Heart right ventricle (tissue), 16 donors: Measurements from ENCODE around the gene LIN9. TPM values are rescaled to one million over a fixed set of nuclear protein-coding genes. Genes with fewer than 3 reads are reported as not detected.

ENCODE experiments used
- ATAC-seq, 8 donors: fragments of 200-7000 bp; cut with Tn5 transposase; one replicate each; pipeline ENCODE4 v1.9.1; 2020; ENCODE audit warnings: mild to moderate bottlenecking in 8 of 8, moderate library complexity in 8 of 8, moderate number of reproducible peaks in 1 of 8
- DNase-seq, 2 donors: peaks; one replicate each; pipeline ENCODE4 v3.0.0-alpha.2; 2020
- H3K27ac ChIP-seq, 10 donors: fragments of 200-600 bp; sonication (generic) in 2 of 10; one replicate each; pipeline versions ENCODE4 v1.5.0 to v1.8.0; 2020 to 2022; ENCODE audit warnings: mild to moderate bottlenecking in 3 of 10
- H3K27me3 ChIP-seq, 7 donors: fragments of 200-600 bp; one replicate each; pipeline ENCODE4 v1.8.0; 2021 to 2022; ENCODE audit warnings: mild to moderate bottlenecking in 2 of 7
- H3K36me3 ChIP-seq, 9 donors: fragments of 200-600 bp; sonication (generic) in 1 of 9; one replicate each; pipeline versions ENCODE4 v1.5.0 to v1.8.0; 2020 to 2022; ENCODE audit warnings: mild to moderate bottlenecking in 2 of 9
- H3K4me1 ChIP-seq, 9 donors: fragments of 200-600 bp; sonication (generic) in 1 of 9; one replicate each; pipeline versions ENCODE4 v1.5.0 to v1.8.0; 2020 to 2022; ENCODE audit warnings: mild to moderate bottlenecking in 4 of 9
- H3K4me3 ChIP-seq, 10 donors: fragments of 200-600 bp; sonication (generic) in 2 of 10; one replicate each; pipeline versions ENCODE4 v1.5.0 to v1.8.0; 2020 to 2022; ENCODE audit warnings: mild to moderate bottlenecking in 7 of 10, moderate library complexity in 2 of 10
- H3K9me3 ChIP-seq, 11 donors: fragments of 200-600 bp in 10 of 11; sonication (generic) in 2 of 11; one replicate each; pipeline versions ENCODE4 v1.5.0 to v1.8.0; 2013 to 2022; ENCODE audit warnings: mild to moderate bottlenecking in 2 of 11, control low read depth in 1 of 11, moderate library complexity in 1 of 11
- CTCF ChIP-seq, 9 donors: fragments of 200-600 bp; sonication (generic) in 2 of 9; IDR thresholded peaks; one replicate each; pipeline versions ENCODE4 v1.5.0 to v1.8.0; 2021 to 2022; ENCODE audit warnings: antibody characterized with exemption in 9 of 9, mild to moderate bottlenecking in 5 of 9, moderate library complexity in 1 of 9
- WGBS, 2 donors: extraction: QIAGEN DNeasy Blood & Tissue Kit; methylation state at CpG; one replicate each; pipeline ENCODE4 v1.1.7; 2013; ENCODE audit warnings: inconsistent platforms in 1 of 2; 5-methylcytosine and 5-hydroxymethylcytosine counted together
- intact Hi-C, 10 donors: fragments of 100-400 bp; cut with DNase I; formaldehyde crosslinking; loops; one replicate each; pipeline versions ENCODE4 v1.11.1 to v1.14.2; 2022
- polyA plus RNA-seq, 2 donors: library from polyadenylated mRNA; stranded (reverse); fragments of 200-250 nt; gene quantifications; one replicate each; pipeline ENCODE4 v1.2.3, GENCODE V29; 2013
- total RNA-seq, 10 donors: library from RNA; stranded (reverse); fragmentation: NEBNext Ultra II Directional in 3 of 10; extraction: Animal tissue kit (Norgen Biotek cat#: 25700) in 3 of 10; gene quantifications; one replicate each; pipeline versions ENCODE4 v1.2.1 to v1.2.4, GENCODE V29; 2021 to 2023
- donor health status: Arrhythmogenic right ventricular cardiomyopathy.
- donor health status: ischemic (EF 13 %, LVEDD 7.1; RV severe dilation, severe dysfunction).
- donor health status: healthy with polysubstance abuse.
- donor health status: DM: no; HTN: yes; CAD: no.
- donor health status: DM: no; HTN: no; CAD: no.
- donor health status: ischemic (EF 25% LVEDD 6.9; RV normal size, moderate dysfunction).
- donor health status: ischemic (EF 25% LVEDD 5.7; RV mildly dilated, moderate dysfunction).
- donor health status: healthy.
- donor health status: DM: yes; HTN: yes; CAD: no.
- donor health status: Ischemic cardiomyopathy.
- donor health status: ischemic (EF 35%, LVEDD 5.7; RV mildly dilated, moderate dysfunction).
- donor health status: nonischemic (EF 11% LVEDD 7.7; RV severe dilation, severe dysfunction).
- donor health status: DM: yes; HTN: yes; CAD: no.
- donor health status: PGD.
- donor health status: ischemic (EF 29% LVEDD 5.4; RV normal size, mild dysfunction).
- donor health status: nonischemic (EF 23%, LVEDD 6.1; RV moderate dilation, normal function).

The LIN9 gene
- total and polyA plus RNA-seq, 12 donors, result 5.8 to 25.6 (median 18.0) TPM

GRCh38 chr1:226187380-226187779 lies 121.6 kb downstream of the LIN9 start:
- H3K36me3 ChIP-seq, result peaks cover 0 to 9% (median 0%) of the 10 kb centered on the region in 9 donors
- no peak for TF ChIP-seq CTCF (IDR thresholded peaks at IDR 0.05)
- no peak for ATAC-seq
- peak overlapping the region in 8 of 10 donors; percentile 92 to 96 (median 94) for H3K27ac ChIP-seq
- intact Hi-C loops, result loop anchor here in 5 of 10 donors (2.0 to 10.0 kb wide), 4 partner anchors 65 to 125 kb away; partner anchors contain the start of gene H3-3A (in 5 of the 5)
- H3K4me1 ChIP-seq, result peaks cover 4 to 40% (median 37%) of the 10 kb centered on the region in 9 donors
- H3K27me3 ChIP-seq, result no peaks in the 10 kb centered on the region
- 93 to 95% methylated on average over 7 of the region's 7 CpGs for WGBS, 2 donors
- H3K4me3 ChIP-seq, result peak overlapping the region; percentile 70 to 99 (median 90)
- no peaks in the 10 kb centered on the region for H3K9me3 ChIP-seq
- DNase-seq, result no peak

- peaks cover 6 to 45% (median 41%) of the 10 kb centered on the region in 9 donors for H3K4me1 ChIP-seq
- H3K27me3 ChIP-seq, result no peaks in the 10 kb centered on the region
- H3K9me3 ChIP-seq, result no peaks in the 10 kb centered on the region
- peaks cover 0 to 10% (median 0%) of the 10 kb centered on the region in 9 donors for H3K36me3 ChIP-seq
- ATAC-seq (no peak), DNase-seq (no peak)
- peak overlapping the region; percentile 70 to 99 (median 90) for H3K4me3 ChIP-seq
- intact Hi-C loops, result loop anchor here in 5 of 10 donors (2.0 to 10.0 kb wide), 4 partner anchors 65 to 125 kb away; partner anchors contain the start of gene H3-3A (in 5 of the 5)
- WGBS, 2 donors, result 9 to 11% methylated on average over 10 of the region's 10 CpGs
- TF ChIP-seq CTCF (IDR thresholded peaks at IDR 0.05), result no peak
- H3K27ac ChIP-seq, result peak overlapping the region; percentile 88 to 96 (median 94)
Measured at GRCh38 chr1:226187019-226187322, 122.0 kb downstream of the LIN9 start.

- H3K36me3 ChIP-seq, result peaks cover 0 to 16% (median 0%) of the 10 kb centered on the region in 9 donors
- 0% methylated on average over 61 to 75 of the region's 75 CpGs for WGBS, 2 donors
- peak in 2 of 9 donors; percentile 10 to 38 for TF ChIP-seq CTCF (IDR thresholded peaks at IDR 0.05)
Measured at GRCh38 chr1:226186124-226187018, 122.6 kb downstream of the LIN9 start, which contains the start of gene ACBD3. Gene ACBD3 (minus strand): TSS chr1:226186741. CDS start chr1:226186675, 66 bp downstream.

More at GRCh38 chr1:226186124-226187018, 122.6 kb downstream of the LIN9 start, which contains the start of gene ACBD3:
- Histone ChIP-seq H3K27ac (peak within 1 kb of the TSS; percentile 88 to 96 (median 94)), H3K4me1 (peaks cover 9 to 51% (median 47%) of the 10 kb centered on the region in 9 donors), H3K4me3 (peak within 1 kb of the TSS; percentile 70 to 99 (median 90)), H3K9me3 (no peaks in the 10 kb centered on the region), H3K27me3 (no peaks in the 10 kb centered on the region)
- DNase-seq (peak; percentile 85 to 92), ATAC-seq (peak; percentile 97 to 98 (median 98))
- intact Hi-C loops, result loop anchor here in 5 of 10 donors (2.0 to 10.0 kb wide), 4 partner anchors 64 to 124 kb away; partner anchors contain the start of gene H3-3A (in 5 of the 5)
